Keratinocyte (primary cell): ENCODE results near the gene RFWD3. TPM values are rescaled to one million over a fixed set of nuclear protein-coding genes. Genes with fewer than 3 reads are reported as not detected.

ENCODE experiments used
- DNase-seq: peaks from one replicate; pipeline ENCODE4 v3.0.0-alpha.2; 2011; ENCODE audit warnings: low read depth, missing footprints, low spot score
- FAIRE-seq: peaks from 2 replicates; lab custom pipeline; 2011; peaks lifted over from hg19 to GRCh38; lab: Jason Lieb, UNC
- H2AFZ ChIP-seq: 2 replicates; pipeline ENCODE4 v1.6.0; 2012; ENCODE audit warnings: low read length, control low read depth, inconsistent platforms; ENCODE audit not compliant: control insufficient read depth
- H3K27ac ChIP-seq: 2 replicates; pipeline ENCODE4 v1.5.1; 2011; ENCODE audit warnings: low read length; ENCODE audit not compliant: control insufficient read depth, insufficient read depth
- H3K27me3 ChIP-seq: 3 replicates; pipeline ENCODE4 v1.6.0; 2011; ENCODE audit warnings: low read length; ENCODE audit not compliant: control insufficient read depth, insufficient read depth; ENCODE audit errors: extremely low read depth
- H3K36me3 ChIP-seq, 2 experiments: 2 replicates in 1 of 2; 3 replicates in 1 of 2; pipeline ENCODE4 v1.5.1; 2011; ENCODE audit warnings: low read length in 2 of 2, mild to moderate bottlenecking in 1 of 2; ENCODE audit not compliant: control insufficient read depth in 2 of 2, insufficient read depth in 2 of 2; ENCODE audit errors: extremely low read depth in 1 of 2
- H3K4me1 ChIP-seq: 3 replicates; pipeline ENCODE4 v1.5.1; 2011; ENCODE audit warnings: low read length; ENCODE audit not compliant: control insufficient read depth, insufficient read depth; ENCODE audit errors: extremely low read depth
- H3K4me2 ChIP-seq: 3 replicates; pipeline ENCODE4 v1.6.0; 2011; ENCODE audit warnings: low read depth, low read length; ENCODE audit not compliant: control insufficient read depth, insufficient read depth; ENCODE audit errors: extremely low read depth
- H3K4me3 ChIP-seq, 3 experiments: fragments of 200-600 bp in 1 of 3; sonication (generic) in 1 of 3; 2 replicates in 2 of 3; 3 replicates in 1 of 3; pipeline ENCODE4 v1.5.1; 2011 to 2016; ENCODE audit warnings: low read length in 3 of 3, mild to moderate bottlenecking in 3 of 3, control low read depth in 2 of 3, inconsistent platforms in 1 of 3, low read depth in 1 of 3, mixed read lengths in 1 of 3, mixed run types in 1 of 3, moderate library complexity in 1 of 3; ENCODE audit not compliant: control insufficient read depth in 2 of 3, insufficient read depth in 2 of 3; ENCODE audit errors: extremely low read depth in 1 of 3
- H3K79me2 ChIP-seq: 2 replicates; pipeline ENCODE4 v1.6.0; 2012; ENCODE audit warnings: low read length; ENCODE audit not compliant: control insufficient read depth, insufficient read depth
- H3K9ac ChIP-seq: 3 replicates; pipeline ENCODE4 v1.6.0; 2011; ENCODE audit warnings: low read length; ENCODE audit not compliant: control insufficient read depth, insufficient read depth; ENCODE audit errors: extremely low read depth
- H3K9me1 ChIP-seq: 3 replicates; pipeline ENCODE4 v1.6.0; 2011; ENCODE audit warnings: low read length; ENCODE audit not compliant: control insufficient read depth, insufficient read depth; ENCODE audit errors: extremely low read depth
- H3K9me3 ChIP-seq: 2 replicates; pipeline ENCODE4 v1.5.1; 2012; ENCODE audit warnings: low read depth, low read length; ENCODE audit not compliant: control insufficient read depth
- H4K20me1 ChIP-seq: 3 replicates; pipeline ENCODE4 v1.6.0; 2011; ENCODE audit warnings: low read length; ENCODE audit not compliant: control insufficient read depth, insufficient read depth; ENCODE audit errors: extremely low read depth
- EZH2 ChIP-seq: IDR thresholded peaks from one replicate; pipeline ENCODE4 v1.6.1; 2012; ENCODE audit warnings: inconsistent platforms, mild to moderate bottlenecking, low read length, moderate library complexity
- dilution Hi-C: fragments of 300-500 bp; cut with MboI; formaldehyde crosslinking; loops from one replicate; pipeline ENCODE4 v1.7.0; 2020; ENCODE audit warnings: low sequenced_read_pairs; ENCODE audit not compliant: extremely low pct_ligation_motif_present
- polyA plus RNA-seq, 5 experiments: library from polyadenylated mRNA; depleted of rRNA in 3 of 5; stranded (reverse) in 3 of 5; stranded (forward) in 1 of 5; unstranded in 1 of 5; fragments of >200 nt; gene quantifications; 1 replicate in 1 of 5; 2 replicates in 3 of 5; 3 replicates in 1 of 5; pipeline versions ENCODE4 v1.2.1 to v1.2.3, GENCODE V29; 2011 to 2012; ENCODE audit warnings: missing spikeins in 2 of 5, low read depth in 1 of 5, low replicate concordance in 1 of 5
- TF ChIP-seq, protein P1 (sequence below), 3 experiments: IDR thresholded peaks in 1 of 3; conservative IDR thresholded peaks in 1 of 3; optimal IDR thresholded peaks in 1 of 3; 2 replicates in 2 of 3; 3 replicates in 1 of 3; pipeline versions ENCODE3 to v1.5.1; 2011; ENCODE audit warnings: low read length in 3 of 3, mild to moderate bottlenecking in 3 of 3, moderate library complexity in 2 of 3, control low read depth in 1 of 3, inconsistent platforms in 1 of 3; ENCODE audit not compliant: insufficient read depth in 2 of 3; ENCODE audit errors: extremely low read depth in 1 of 3

Gene RFWD3
- polyA plus RNA-seq, 1 donor (not counting 4 experiments of a cell fraction or from before 2014, with no cell fraction given) = 29.2 TPM

DNA sequence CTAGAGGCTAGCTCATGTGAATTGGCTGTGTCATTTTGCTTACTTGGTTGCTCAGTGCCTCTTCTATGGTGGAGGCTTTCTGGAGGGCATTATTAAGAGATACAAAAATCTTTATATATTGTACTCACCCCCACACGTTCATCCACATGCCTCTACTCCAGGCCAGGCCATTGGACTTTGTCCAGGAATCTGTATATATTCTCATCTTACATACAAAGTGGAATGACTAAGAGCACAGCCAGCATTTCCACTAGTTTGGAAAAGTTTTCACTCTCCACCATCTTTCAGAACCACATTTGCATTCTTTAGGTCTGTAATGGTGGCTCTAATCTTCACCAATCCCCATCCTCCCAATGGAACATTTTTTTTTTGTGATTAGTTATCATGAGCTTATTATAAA lies 55.0 kb downstream of the RFWD3 start:
- Histone ChIP-seq H3K9ac (no peak overlapping the region), H3K36me3 (no peaks in the 10 kb centered on the region), H2AFZ (no peak overlapping the region), H3K4me3 (no peak overlapping the region), H3K27ac (no peak overlapping the region), H4K20me1 (no peaks in the 10 kb centered on the region), H3K79me2 (peaks cover 2% of the 10 kb centered on the region), H3K9me1 (no peaks in the 10 kb centered on the region), H3K4me1 (peaks cover 4% of the 10 kb centered on the region), H3K4me2 (no peak overlapping the region), H3K27me3 (no peaks in the 10 kb centered on the region), H3K9me3 (no peaks in the 10 kb centered on the region)
- TF ChIP-seq EZH2 = no peak
- TF ChIP-seq, protein P1, sequence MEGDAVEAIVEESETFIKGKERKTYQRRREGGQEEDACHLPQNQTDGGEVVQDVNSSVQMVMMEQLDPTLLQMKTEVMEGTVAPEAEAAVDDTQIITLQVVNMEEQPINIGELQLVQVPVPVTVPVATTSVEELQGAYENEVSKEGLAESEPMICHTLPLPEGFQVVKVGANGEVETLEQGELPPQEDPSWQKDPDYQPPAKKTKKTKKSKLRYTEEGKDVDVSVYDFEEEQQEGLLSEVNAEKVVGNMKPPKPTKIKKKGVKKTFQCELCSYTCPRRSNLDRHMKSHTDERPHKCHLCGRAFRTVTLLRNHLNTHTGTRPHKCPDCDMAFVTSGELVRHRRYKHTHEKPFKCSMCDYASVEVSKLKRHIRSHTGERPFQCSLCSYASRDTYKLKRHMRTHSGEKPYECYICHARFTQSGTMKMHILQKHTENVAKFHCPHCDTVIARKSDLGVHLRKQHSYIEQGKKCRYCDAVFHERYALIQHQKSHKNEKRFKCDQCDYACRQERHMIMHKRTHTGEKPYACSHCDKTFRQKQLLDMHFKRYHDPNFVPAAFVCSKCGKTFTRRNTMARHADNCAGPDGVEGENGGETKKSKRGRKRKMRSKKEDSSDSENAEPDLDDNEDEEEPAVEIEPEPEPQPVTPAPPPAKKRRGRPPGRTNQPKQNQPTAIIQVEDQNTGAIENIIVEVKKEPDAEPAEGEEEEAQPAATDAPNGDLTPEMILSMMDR (optimal IDR thresholded peaks at IDR 0.05 in 1 of 3, IDR thresholded peaks at IDR 0.05 in 1 of 3, conservative IDR thresholded peaks at IDR 0.05 in 1 of 3; ENCODE audit: extremely low read depth in 1 of 3, insufficient read depth in 2 of 3, low read length in 3 of 3) = no peak
- DNase-seq (no peak), FAIRE-seq (no peak)
- dilution Hi-C loops = no loop called here

DNA sequence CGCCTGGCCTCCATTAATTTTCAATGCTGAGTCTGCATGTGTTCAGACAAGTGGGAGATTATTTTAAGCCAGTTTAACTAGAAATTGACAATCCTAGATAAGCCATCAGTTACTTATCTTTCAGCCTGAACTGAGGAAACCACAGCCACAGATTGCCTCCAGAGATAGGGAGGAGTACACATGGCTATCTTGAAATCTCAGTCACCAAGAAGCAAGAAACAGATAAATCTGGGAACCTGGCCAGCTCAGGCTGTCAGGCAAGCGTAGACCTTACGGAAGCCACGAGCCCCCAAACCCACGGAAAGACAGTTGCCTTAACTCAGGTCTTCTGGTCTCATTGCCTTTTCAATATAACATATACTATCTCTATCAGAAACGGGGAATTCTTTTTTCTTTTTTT lies 57.7 kb downstream of the RFWD3 start:
- no peak for FAIRE-seq

More for the DNA sequence above, 57.7 kb downstream of the RFWD3 start:
- Histone ChIP-seq H3K4me3 (no peak overlapping the region), H3K9me1 (no peaks in the 10 kb centered on the region), H3K9me3 (no peaks in the 10 kb centered on the region), H3K36me3 (no peaks in the 10 kb centered on the region), H3K4me1 (peaks cover 16% of the 10 kb centered on the region), H4K20me1 (no peaks in the 10 kb centered on the region), H3K27me3 (no peaks in the 10 kb centered on the region), H3K27ac (no peak overlapping the region), H3K9ac (no peak overlapping the region), H2AFZ (no peak overlapping the region), H3K4me2 (no peak overlapping the region), H3K79me2 (peaks cover 30% of the 10 kb centered on the region)
- no peak for TF ChIP-seq EZH2
- TF ChIP-seq, protein P1 (optimal IDR thresholded peaks at IDR 0.05 in 1 of 3, IDR thresholded peaks at IDR 0.05 in 1 of 3, conservative IDR thresholded peaks at IDR 0.05 in 1 of 3; ENCODE audit: extremely low read depth in 1 of 3, insufficient read depth in 2 of 3, low read length in 3 of 3) = no peak
- DNase-seq = no peak
- dilution Hi-C loops = no loop called here
